ENCODE results near the gene MYMX.

The MYMX gene

GRCh38 chr6:44232676-44233566 lies 16.2 kb downstream of the MYMX start:
- no peak for DNase-seq (ENCODE audit: low read depth in 2 of 2)

DNA sequence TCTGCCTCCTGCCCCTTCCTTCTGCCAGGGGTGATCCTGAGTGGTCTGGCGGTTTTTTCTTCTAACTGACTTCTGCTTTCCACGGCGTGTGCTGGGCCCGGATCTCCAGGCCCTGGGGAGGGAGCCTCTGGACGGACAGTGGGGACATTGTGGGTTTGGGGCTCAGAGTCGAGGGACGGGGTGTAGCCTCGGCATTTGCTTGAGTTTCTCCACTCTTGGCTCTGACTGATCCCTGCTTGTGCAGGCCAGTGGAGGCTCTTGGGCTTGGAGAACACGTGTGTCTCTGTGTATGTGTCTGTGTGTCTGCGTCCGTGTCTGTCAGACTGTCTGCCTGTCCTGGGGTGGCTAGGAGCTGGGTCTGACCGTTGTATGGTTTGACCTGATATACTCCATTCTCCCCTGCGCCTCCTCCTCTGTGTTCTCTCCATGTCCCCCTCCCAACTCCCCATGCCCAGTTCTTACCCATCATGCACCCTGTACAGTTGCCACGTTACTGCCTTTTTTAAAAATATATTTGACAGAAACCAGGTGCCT lies 16.9 kb downstream of the MYMX start:
- no peak for DNase-seq (ENCODE audit: low read depth in 2 of 2)

GRCh38 chr6:44234101-44235025 lies 17.6 kb downstream of the MYMX start:
- DNase-seq (ENCODE audit: low read depth in 2 of 2): no peak

DNA sequence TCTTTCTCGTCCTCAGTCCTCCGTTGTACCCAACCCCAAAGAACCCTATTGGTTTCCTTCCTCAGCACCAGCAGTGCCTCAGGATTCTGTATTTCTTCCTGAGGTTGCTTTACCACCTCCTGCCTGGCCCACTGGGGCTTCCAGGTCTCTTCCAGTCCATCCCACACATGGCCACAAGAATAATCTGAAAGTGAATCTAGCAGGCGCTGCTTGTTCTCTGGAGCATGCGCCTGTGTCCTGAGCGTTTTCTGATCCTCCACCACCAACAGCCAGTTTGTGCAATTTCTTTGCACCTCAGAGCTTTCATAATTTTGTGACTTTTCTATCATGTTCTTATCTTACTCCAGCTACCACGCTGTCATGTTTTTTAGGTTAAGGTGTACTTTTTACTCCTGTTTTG lies 18.5 kb downstream of the MYMX start:
- no peak for DNase-seq (ENCODE audit: low read depth in 2 of 2)

DNA sequence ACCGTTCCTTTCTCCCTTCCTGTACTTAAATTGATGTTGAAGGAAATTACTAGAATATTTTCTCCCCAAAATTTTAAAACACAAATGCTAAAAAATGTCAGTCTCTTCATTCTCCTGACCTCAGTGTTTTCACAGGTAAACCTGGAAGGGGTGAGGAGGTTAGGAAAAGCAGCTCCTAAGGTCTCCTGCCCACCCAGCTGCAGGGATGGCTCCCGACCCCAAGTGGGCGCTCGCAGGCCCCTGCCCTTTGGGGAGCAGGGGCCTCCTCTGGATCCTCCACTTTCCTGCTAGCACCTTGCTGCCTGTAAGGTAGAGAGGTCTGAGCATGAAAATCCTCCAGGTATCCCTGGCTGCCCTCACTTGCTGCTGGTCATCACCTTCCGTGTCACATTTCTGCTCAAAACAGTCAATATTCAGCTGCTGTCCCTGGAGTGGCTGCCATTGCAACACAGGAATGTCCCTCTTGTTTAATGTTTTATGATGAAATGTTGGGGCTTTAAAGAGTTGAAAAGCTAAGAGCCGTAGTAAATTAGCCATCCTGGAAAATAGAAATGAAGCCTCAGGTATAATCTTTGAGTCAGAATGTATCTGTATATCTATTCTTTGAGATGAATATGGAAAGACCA lies 19.3 kb downstream of the MYMX start:
- DNase-seq (ENCODE audit: low read depth in 2 of 2): no peak

GRCh38 chr6:44237021-44237812 lies 20.5 kb downstream of the MYMX start:
- DNase-seq (ENCODE audit: low read depth in 2 of 2): peak; percentile 57 to 70

GRCh38 chr6:44237813-44238433 lies 21.2 kb downstream of the MYMX start:
- peak; percentile 68 to 77 for DNase-seq (ENCODE audit: low read depth in 2 of 2)

DNA sequence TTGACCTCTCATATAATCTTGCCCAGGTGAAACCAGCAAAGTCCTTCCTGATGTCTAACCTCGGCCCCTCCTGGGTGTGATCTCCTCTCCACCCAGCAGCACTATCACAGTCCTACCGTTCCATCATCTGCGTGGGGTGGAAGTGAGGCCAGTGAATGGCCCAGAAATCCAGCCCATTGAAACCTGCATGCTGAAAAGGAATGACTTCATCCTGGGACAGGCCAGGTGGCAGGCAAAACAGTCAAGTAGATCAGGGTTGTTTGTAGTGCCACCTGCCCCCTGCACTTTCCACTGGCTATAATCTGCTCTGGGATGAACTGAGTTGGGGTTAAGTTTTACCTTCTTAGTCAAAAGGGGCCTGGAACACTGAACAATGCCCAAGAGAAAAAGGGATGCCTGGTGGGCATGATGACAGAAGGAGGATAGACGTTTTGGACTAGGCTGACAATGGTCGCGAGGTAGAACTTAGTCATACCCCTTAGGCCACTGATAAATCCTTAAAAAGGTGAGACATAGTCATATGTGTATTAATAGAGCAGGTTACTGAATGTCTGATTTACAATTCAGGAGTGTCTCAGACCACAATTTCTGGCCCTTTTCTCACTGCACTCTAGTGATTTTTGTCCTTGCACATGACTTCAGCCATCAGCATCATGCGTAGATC lies 22.1 kb downstream of the MYMX start:
- no peak for DNase-seq (ENCODE audit: low read depth in 2 of 2)

DNA sequence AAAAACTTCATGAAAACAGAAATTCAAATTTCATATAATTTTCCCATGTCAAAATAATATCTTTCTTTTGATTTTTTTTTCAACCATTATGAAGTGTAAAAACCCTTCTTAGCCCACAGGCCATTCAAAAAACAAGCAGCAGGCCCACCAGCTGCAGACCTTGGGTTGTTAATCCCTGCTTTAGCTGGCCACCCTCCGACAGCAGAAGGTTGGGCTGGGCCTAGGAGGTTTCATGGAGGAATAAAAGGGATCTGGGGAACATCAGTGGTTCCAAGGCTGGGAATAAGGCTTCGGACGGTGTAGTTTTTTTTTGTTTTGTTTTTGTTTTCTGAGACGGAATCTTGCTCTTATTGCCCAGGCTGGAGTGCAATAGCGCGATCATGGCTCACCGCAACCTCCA lies 26.6 kb downstream of the MYMX start:
- no peak for DNase-seq (ENCODE audit: low read depth in 2 of 2)

GRCh38 chr6:44245391-44245911 lies 28.7 kb downstream of the MYMX start:
- no peak for DNase-seq (ENCODE audit: low read depth in 2 of 2)

DNA sequence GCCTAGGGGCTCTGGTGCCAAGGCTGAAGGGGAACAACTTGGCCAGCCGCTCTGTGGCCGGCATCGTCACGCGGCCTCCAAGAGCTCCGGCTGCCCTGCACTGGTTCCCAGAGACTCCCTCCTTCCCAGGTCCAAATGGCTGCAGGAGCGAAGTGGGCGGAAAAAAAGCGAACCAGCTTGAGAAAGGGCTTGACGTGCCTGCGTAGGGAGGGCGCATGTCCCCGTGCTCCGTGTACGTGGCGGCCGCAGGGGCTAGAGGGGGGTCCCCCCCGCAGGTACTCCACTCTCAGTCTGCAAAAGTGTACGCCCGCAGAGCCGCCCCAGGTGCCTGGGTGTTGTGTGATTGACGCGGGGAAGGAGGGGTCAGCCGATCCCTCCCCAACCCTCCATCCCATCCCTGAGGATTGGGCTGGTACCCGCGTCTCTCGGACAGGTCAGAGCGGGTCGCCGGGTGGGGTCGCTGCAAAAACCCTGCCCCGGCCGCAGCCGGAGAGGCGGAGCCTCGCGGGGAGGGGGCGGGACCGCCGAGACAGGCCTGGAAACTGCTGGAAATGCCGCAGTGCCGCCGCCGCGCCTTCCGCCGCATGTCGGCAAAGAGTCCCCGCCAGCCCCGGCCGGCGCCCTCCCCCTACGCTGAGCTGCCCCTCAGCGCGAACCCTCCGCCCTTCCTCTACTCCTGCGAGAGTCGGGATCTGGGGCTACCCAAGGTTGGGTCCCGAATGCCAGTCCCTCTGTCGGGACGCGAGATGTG lies 29.4 kb downstream of the MYMX start:
- DNase-seq (ENCODE audit: low read depth in 2 of 2): peak; percentile 79 to 84

- DNase-seq (ENCODE audit: low read depth in 2 of 2): peak; percentile 90 to 95
Observed at GRCh38 chr6:44246663-44247337, 30.1 kb downstream of the MYMX start, which contains the start of gene HSP90AB1. Gene HSP90AB1 (plus strand): TSS chr6:44247101. CDS start chr6:44248630, 1,529 bp downstream.

- DNase-seq (ENCODE audit: low read depth in 2 of 2): peak; percentile 79 to 82
Observed at GRCh38 chr6:44247338-44248302, 30.9 kb downstream of the MYMX start.

- DNase-seq (ENCODE audit: low read depth in 2 of 2): no peak
Observed at GRCh38 chr6:44248579-44248978, 31.9 kb downstream of the MYMX start.

- no peak for DNase-seq (ENCODE audit: low read depth in 2 of 2)
Observed at GRCh38 chr6:44249082-44249748, 32.5 kb downstream of the MYMX start.

GRCh38 chr6:44250067-44250717 lies 33.5 kb downstream of the MYMX start:
- DNase-seq (ENCODE audit: low read depth in 2 of 2): no peak
